Erythroblast (primary cell): ENCODE measurements around the gene CEP104.

Experiments
- GATA1 ChIP-seq: IDR thresholded peaks from 2 replicates; pipeline ENCODE4 v1.6.1; 2011; ENCODE audit warnings: low read depth, mild to moderate bottlenecking, control low read depth, low read length, moderate library complexity
- POLR2A ChIP-seq: IDR thresholded peaks from 2 replicates; pipeline ENCODE4 v1.6.1; 2011; ENCODE audit warnings: mild to moderate bottlenecking, low read length

GRCh38 chr1:3790952-3791351 lies 66.1 kb downstream of the CEP104 start:
- TF ChIP-seq POLR2A (no peak), GATA1 (no peak)
